GM21717 (cell line): ENCODE results near the gene AVP.
A peak's percentile ranks its signal among the peaks of the same experiment; 100 is the strongest.

Experiments
- ATAC-seq: cut with Tn5 transposase; IDR thresholded peaks from one replicate; pipeline ENCODE4 v1.9.1; 2021; ENCODE audit warnings: mild to moderate bottlenecking, moderate library complexity; ENCODE audit not compliant: unreplicated experiment

The AVP gene

GRCh38 chr20:3059489-3059888, 25.0 kb downstream of the AVP start:
- ATAC-seq = no peak

- ATAC-seq = no peak
Measured at GRCh38 chr20:3051385-3052019, 33.0 kb downstream of the AVP start.

- ATAC-seq = no peak
Measured at GRCh38 chr20:3047486-3048419, 36.8 kb downstream of the AVP start.

GRCh38 chr20:3046677-3047462, 37.7 kb downstream of the AVP start:
- ATAC-seq = no peak

GRCh38 chr20:3045816-3046676, 38.5 kb downstream of the AVP start, which contains the start of gene MRPS26:
Gene MRPS26 (plus strand): TSS chr20:3046052. CDS start chr20:3046069, 17 bp downstream.
- ATAC-seq = peak; percentile 81

- ATAC-seq = peak; percentile 35
Measured at GRCh38 chr20:3045042-3045815, 39.3 kb downstream of the AVP start.

GRCh38 chr20:3044336-3044965, 40.1 kb downstream of the AVP start:
- no peak for ATAC-seq

- ATAC-seq = no peak
Measured at GRCh38 chr20:3043322-3043721, 41.2 kb downstream of the AVP start, which contains the start of gene GNRH2. Gene GNRH2 (plus strand): TSS chr20:3043622. CDS start chr20:3044415, 793 bp downstream.

GRCh38 chr20:3042625-3043024, 41.9 kb downstream of the AVP start:
- ATAC-seq = no peak

- ATAC-seq = no peak
Measured at GRCh38 chr20:3041854-3042409, 42.6 kb downstream of the AVP start.

- ATAC-seq = no peak
Measured at GRCh38 chr20:3040086-3040485, 44.4 kb downstream of the AVP start.

- no peak for ATAC-seq
Measured at GRCh38 chr20:3039426-3039825, 45.1 kb downstream of the AVP start.

GRCh38 chr20:3038454-3038853, 46.1 kb downstream of the AVP start:
- no peak for ATAC-seq

GRCh38 chr20:3037654-3038053, 46.9 kb downstream of the AVP start:
- ATAC-seq = no peak

GRCh38 chr20:3032624-3033023, 51.9 kb downstream of the AVP start:
- no peak for ATAC-seq
